Aorta (tissue), 5 donors: ENCODE data around the gene XDH. TPM values are rescaled to one million over a fixed set of nuclear protein-coding genes. Genes with fewer than 3 reads are reported as not detected.
A peak's percentile ranks its signal among the peaks of the same experiment; 100 is the strongest.

Experiments used
- ATAC-seq: fragments of 200-7000 bp; cut with Tn5 transposase; one replicate; pipeline ENCODE4 v1.9.1; 2022; ENCODE audit warnings: moderate library complexity; ENCODE audit not compliant: low FRiP score
- DNase-seq, 2 donors: peaks; one replicate each; pipeline ENCODE4 v3.0.0-alpha.2; 2020
- H3K27ac ChIP-seq, 2 donors: one replicate each; pipeline ENCODE4 v1.5.1; 2013; ENCODE audit warnings: low read length in 2 of 2, mild to moderate bottlenecking in 2 of 2, moderate library complexity in 2 of 2, control low read depth in 1 of 2, inconsistent platforms in 1 of 2, low read depth in 1 of 2
- H3K27me3 ChIP-seq, 2 donors: one replicate each; pipeline ENCODE4 v1.6.1; 2013; ENCODE audit warnings: control low read depth in 1 of 2, low read length in 1 of 2, mild to moderate bottlenecking in 1 of 2, moderate library complexity in 1 of 2; ENCODE audit not compliant: insufficient read depth in 2 of 2, control insufficient read depth in 1 of 2
- H3K36me3 ChIP-seq, 2 donors: one replicate each; pipeline ENCODE4 v1.6.1; 2013; ENCODE audit warnings: control low read depth in 1 of 2, low read length in 1 of 2, mild to moderate bottlenecking in 1 of 2; ENCODE audit not compliant: insufficient read depth in 2 of 2, control insufficient read depth in 1 of 2
- H3K4me1 ChIP-seq, 2 donors: one replicate each; pipeline ENCODE4 v1.6.1; 2013; ENCODE audit warnings: low read length in 2 of 2, control low read depth in 1 of 2, mild to moderate bottlenecking in 1 of 2, moderate library complexity in 1 of 2; ENCODE audit not compliant: insufficient read depth in 2 of 2, control insufficient read depth in 1 of 2
- H3K4me3 ChIP-seq, 2 donors: one replicate each; pipeline ENCODE4 v1.5.1; 2013; ENCODE audit warnings: low read length in 2 of 2, control low read depth in 1 of 2, mild to moderate bottlenecking in 1 of 2
- H3K9me3 ChIP-seq: one replicate; pipeline ENCODE4 v1.6.1; 2013; ENCODE audit warnings: mild to moderate bottlenecking, low read length; ENCODE audit not compliant: control insufficient read depth
- WGBS, 2 donors: extraction: QIAGEN DNeasy Blood & Tissue Kit; methylation state at CpG; one replicate each; pipeline ENCODE4 v1.1.7; 2013; 5-methylcytosine and 5-hydroxymethylcytosine counted together
- intact Hi-C, 2 donors: fragments of 100-400 bp; cut with DNase I; formaldehyde crosslinking; loops; one replicate each; pipeline versions ENCODE4 v1.14.2 to v1.15.0; 2022
- polyA plus RNA-seq, 2 donors: library from polyadenylated mRNA; stranded (reverse); fragments of 200-250 nt; gene quantifications; one replicate each; pipeline ENCODE4 v1.2.3, GENCODE V29; 2013
- total RNA-seq, 2 donors: library from RNA; stranded (reverse); fragmentation: NEBNext Ultra II Directional; extraction: Animal tissue kit (Norgen Biotek cat#: 25700); gene quantifications; one replicate each; pipeline ENCODE4 v1.2.1, GENCODE V29; 2021
- donor health status: healthy with polysubstance abuse.
- donor health status: Bipolar disorder and iron deficiency.
- donor health status: DM: no; HTN: no; CAD: no.
- donor health status: DM: no; HTN: no; CAD: no.
- donor health status: DM: yes; HTN: yes; CAD: no.

The XDH gene
- total and polyA plus RNA-seq, 4 donors, result 0.03 to 5.0 TPM; not detected in 2

GRCh38 chr2:31302940-31303563 is 111.5 kb downstream of the XDH start:
- Histone ChIP-seq H3K4me1 (no peaks in the 10 kb centered on the region), H3K27me3 (no peaks in the 10 kb centered on the region), H3K4me3 (no peak overlapping the region), H3K27ac (peak overlapping the region; percentile 80 to 84), H3K36me3 (no peaks in the 10 kb centered on the region), H3K9me3 (no peaks in the 10 kb centered on the region)
- DNase-seq, result no peak
- WGBS, 2 donors, result 24 to 27% methylated on average over 9 of the region's 9 CpGs
- intact Hi-C loops, result no loop called here
- ATAC-seq, result no peak

DNA sequence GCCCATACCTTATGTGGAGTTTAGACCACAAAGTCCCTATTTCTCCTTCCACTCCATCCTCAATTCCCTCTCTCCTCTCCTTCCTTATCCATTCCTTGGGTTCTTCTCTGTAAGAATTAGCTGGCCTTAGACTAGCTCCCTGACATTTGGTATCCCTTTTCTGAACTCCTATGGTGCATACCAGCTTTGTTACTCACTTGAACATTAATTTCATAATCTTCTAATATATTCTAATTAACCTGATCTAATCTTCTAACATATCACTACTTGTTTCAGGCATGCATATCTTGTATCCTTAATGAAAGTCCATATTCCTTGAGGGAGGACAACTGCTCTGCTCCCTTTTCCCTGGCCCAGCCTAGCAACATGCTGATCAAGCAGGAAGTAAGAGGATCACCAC is 114.2 kb downstream of the XDH start:
- ATAC-seq (no peak), DNase-seq (no peak)
- no peaks in the 10 kb centered on the region for H3K27me3 ChIP-seq
- no peak overlapping the region for H3K27ac ChIP-seq
- H3K36me3 ChIP-seq, result no peaks in the 10 kb centered on the region
- H3K9me3 ChIP-seq, result no peaks in the 10 kb centered on the region
- peaks cover 4 to 13% of the 10 kb centered on the region in 2 donors for H3K4me1 ChIP-seq
- H3K4me3 ChIP-seq, result no peak overlapping the region
- intact Hi-C loops, result no loop called here

DNA sequence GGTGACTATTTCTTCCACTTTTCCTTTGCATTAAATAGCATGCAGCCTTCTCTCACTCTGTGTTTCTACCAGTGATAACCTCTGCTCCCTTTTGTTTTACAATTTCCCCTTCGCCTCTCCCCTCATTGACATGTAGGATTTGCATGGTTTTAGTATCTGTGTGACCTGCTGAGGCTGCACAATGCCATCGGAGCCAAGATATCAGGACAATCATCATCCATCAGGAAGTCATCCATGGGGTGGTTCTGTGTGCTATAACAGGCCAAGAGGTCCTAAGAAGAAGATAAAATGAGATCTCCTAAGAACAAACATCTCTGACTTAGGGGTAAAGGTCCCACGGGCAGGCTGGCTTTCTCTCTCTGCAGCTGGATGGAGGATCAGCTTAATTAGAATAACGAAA is 115.0 kb downstream of the XDH start:
- Histone ChIP-seq H3K27me3 (no peaks in the 10 kb centered on the region), H3K4me3 (no peak overlapping the region), H3K27ac (no peak overlapping the region), H3K4me1 (peaks cover 4 to 13% of the 10 kb centered on the region in 2 donors), H3K9me3 (no peaks in the 10 kb centered on the region), H3K36me3 (no peaks in the 10 kb centered on the region)
- ATAC-seq (no peak), DNase-seq (no peak)
- intact Hi-C loops, result loop anchor here (5.0 kb wide), 2 partner anchors 33 to 62 kb away; no protein-coding TSS in a partner anchor
- 92% methylated on average over 4 of the region's 4 CpGs for WGBS, 2 donors

- no peak for DNase-seq
- peak overlapping the region; percentile 58 to 99 for H3K27ac ChIP-seq
- peaks cover 8 to 16% of the 10 kb centered on the region in 2 donors for H3K4me1 ChIP-seq
- H3K36me3 ChIP-seq, result no peaks in the 10 kb centered on the region
- no peak overlapping the region for H3K4me3 ChIP-seq
- whole genome bisulfite sequencing, 2 donors, result 61 to 62% methylated on average over 1 of the region's 1 CpG
- ATAC-seq, result no peak
- intact Hi-C loops, result loop anchor here (2.0 to 5.0 kb wide), 3 partner anchors 35 to 60 kb away; no protein-coding TSS in a partner anchor
- no peaks in the 10 kb centered on the region for H3K27me3 ChIP-seq
- H3K9me3 ChIP-seq, result no peaks in the 10 kb centered on the region
These were observed 116.8 kb downstream of the XDH start for GRCh38 chr2:31297751-31298150.

DNA sequence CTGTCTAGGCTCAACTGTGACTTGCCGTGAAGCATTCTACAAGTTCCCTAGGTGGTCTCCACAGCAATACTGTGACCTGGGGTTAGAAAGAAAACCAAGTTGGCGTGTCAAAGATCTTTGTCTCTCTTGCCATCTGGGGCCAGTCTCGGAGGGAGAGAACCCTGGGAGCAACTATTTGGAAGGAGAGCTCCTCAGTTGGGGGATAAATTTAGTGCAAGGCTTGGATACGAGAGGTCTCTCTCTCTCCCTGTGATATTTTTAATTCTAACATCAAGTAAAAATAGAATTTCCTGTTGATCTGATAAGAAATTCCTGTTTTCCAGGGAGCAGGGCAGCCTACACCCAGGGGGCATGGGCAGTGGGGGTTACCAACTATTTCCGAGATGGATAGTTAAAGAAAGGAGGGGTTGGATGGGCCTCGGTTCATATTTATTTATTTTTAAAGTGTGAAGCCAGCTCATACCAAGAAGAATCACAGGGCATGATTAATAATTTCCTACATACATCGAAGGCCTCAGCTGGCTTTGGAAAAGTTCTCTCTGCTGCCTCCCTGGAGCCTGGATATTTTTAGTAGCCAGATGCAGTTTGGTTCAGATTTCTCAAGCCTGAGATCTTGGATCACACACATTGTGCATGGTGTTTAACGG is 117.8 kb downstream of the XDH start:
- Histone ChIP-seq H3K4me3 (no peak overlapping the region), H3K27me3 (no peaks in the 10 kb centered on the region), H3K27ac (peak overlapping the region; percentile 99), H3K36me3 (no peaks in the 10 kb centered on the region), H3K4me1 (peaks cover 8 to 16% of the 10 kb centered on the region in 2 donors), H3K9me3 (no peaks in the 10 kb centered on the region)
- intact Hi-C loops, result loop anchor here (2.0 to 5.0 kb wide), 3 partner anchors 36 to 59 kb away; no protein-coding TSS in a partner anchor
- 3 to 5% methylated on average over 8 of the region's 8 CpGs for WGBS, 2 donors
- DNase-seq (peak in 1 of 2 donors; percentile 68), ATAC-seq (peak; percentile 76)

- no peaks in the 10 kb centered on the region for H3K36me3 ChIP-seq
- H3K4me1 ChIP-seq, result peaks cover 8 to 16% of the 10 kb centered on the region in 2 donors
- intact Hi-C loops, result no loop called here
- H3K9me3 ChIP-seq, result no peaks in the 10 kb centered on the region
- DNase-seq (no peak), ATAC-seq (no peak)
- no peaks in the 10 kb centered on the region for H3K27me3 ChIP-seq
- WGBS, 2 donors, result 17 to 43% methylated on average over 1 of the region's 1 CpG
- H3K27ac ChIP-seq, result peak overlapping the region; percentile 61 to 79
- H3K4me3 ChIP-seq, result no peak overlapping the region
These were observed 120.3 kb downstream of the XDH start for GRCh38 chr2:31294196-31294595.

- 31 to 40% methylated on average over 2 of the region's 2 CpGs for WGBS, 2 donors
- DNase-seq, result no peak
- H3K27ac ChIP-seq, result no peak overlapping the region
- no peaks in the 10 kb centered on the region for H3K27me3 ChIP-seq
- peaks cover 1 to 2% of the 10 kb centered on the region in 2 donors for H3K4me1 ChIP-seq
- H3K36me3 ChIP-seq, result no peaks in the 10 kb centered on the region
- no peak overlapping the region for H3K4me3 ChIP-seq
- H3K9me3 ChIP-seq, result no peaks in the 10 kb centered on the region
- ATAC-seq, result no peak
- intact Hi-C loops, result no loop called here
These were observed 126.9 kb downstream of the XDH start for GRCh38 chr2:31287654-31288053.

DNA sequence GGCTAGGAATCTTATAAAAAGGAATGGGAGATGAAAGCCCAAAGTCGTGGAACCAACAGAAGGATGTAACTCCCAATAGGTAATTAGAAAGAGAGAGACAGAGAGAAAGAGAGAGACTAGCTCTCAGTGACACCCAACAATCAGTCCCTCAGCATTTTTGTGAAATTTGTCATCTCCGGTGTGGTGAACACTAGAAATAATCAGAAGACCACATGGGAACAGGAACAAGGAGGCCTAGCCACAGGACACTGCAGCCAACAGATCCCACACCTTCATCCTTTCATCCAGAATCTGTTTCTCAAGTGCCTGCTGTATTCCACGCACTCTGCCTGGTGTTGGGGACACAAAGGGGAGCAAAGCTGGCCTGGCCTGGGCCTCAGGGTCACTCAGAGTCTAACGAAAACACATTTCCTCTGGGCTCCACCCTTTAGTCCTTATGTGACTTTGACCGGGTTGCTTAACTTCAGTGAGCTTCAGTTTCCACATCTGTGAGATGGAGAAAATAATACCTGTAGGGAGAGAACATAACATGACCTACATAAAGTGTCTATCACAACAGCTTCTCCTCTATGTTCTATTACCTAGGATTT is 127.5 kb downstream of the XDH start:
- WGBS, 2 donors, result 90 to 91% methylated on average over 5 of the region's 5 CpGs
- Histone ChIP-seq H3K27ac (no peak overlapping the region), H3K9me3 (no peaks in the 10 kb centered on the region), H3K4me1 (peaks cover 1 to 2% of the 10 kb centered on the region in 2 donors), H3K27me3 (no peaks in the 10 kb centered on the region), H3K36me3 (no peaks in the 10 kb centered on the region), H3K4me3 (no peak overlapping the region)
- no peak for ATAC-seq
- DNase-seq, result no peak
- intact Hi-C loops, result no loop called here

DNA sequence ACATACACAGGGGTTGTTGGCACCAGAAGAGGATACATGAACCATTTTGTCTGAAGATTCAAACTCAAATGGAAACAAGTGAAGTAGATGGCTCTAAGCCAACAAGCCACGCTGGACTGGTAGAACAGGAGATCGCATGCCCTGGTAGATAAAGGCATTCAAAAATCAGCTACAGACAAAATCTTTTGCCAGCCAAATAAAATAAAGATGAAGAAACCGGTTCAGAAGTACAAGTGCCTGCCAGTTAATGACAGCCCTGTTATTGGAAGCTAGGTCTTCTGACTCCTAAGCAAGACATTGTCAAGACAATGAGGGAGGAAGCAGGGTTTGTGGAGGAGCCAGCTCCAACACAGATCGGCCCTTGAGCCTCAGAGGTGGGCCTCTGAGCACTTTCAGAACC is 128.3 kb downstream of the XDH start:
- H3K4me3 ChIP-seq, result no peak overlapping the region
- 17 to 28% methylated on average over 4 of the region's 4 CpGs for WGBS, 2 donors
- intact Hi-C loops, result no loop called here

More for the DNA sequence above, 128.3 kb downstream of the XDH start:
- Histone ChIP-seq H3K36me3 (no peaks in the 10 kb centered on the region), H3K4me1 (peaks cover 1 to 2% of the 10 kb centered on the region in 2 donors), H3K9me3 (no peaks in the 10 kb centered on the region), H3K27ac (no peak overlapping the region), H3K27me3 (no peaks in the 10 kb centered on the region)
- DNase-seq (no peak), ATAC-seq (no peak)
